ENCODE data around the gene EPYC. TPM values are rescaled to one million over a fixed set of nuclear protein-coding genes. Genes with fewer than 3 reads are reported as not detected.

Gene EPYC
- total and polyA plus RNA-seq, 2 of the 4 experiments (the other 2 are of a cell fraction), result not detected

- no CpG with 5 or more reads among the region's 1 CpG for WGBS, 2 experiments (ENCODE audit: extremely low coverage in 2 of 2, insufficient read length in 1 of 2)
- in situ Hi-C loops (cut with MboI; ENCODE audit: low sequenced_read_pairs), result loop anchor here (10.0 kb wide), 1 partner anchor 163 kb away; no protein-coding TSS in a partner anchor
- intact Hi-C loops (cut with micrococcal nuclease), result no loop called here
- dilution Hi-C loops (cut with HindIII; ENCODE audit: low sequenced_read_pairs, unreplicated experiment), result loop anchor here (25.0 kb wide), 1 partner anchor 355 kb away; no protein-coding TSS in a partner anchor
- H3K79me1 ChIP-seq (ENCODE audit: low read depth in 1 of 2, low read length in 2 of 2), result no peaks in the 10 kb centered on the region
- no peak overlapping the region for H3K4me3 ChIP-seq (ENCODE audit: insufficient read depth, low read depth, low read length)
- no peak overlapping the region for H2AK9ac ChIP-seq (replicated peaks; ENCODE audit: low read depth, low read length, poor library complexity)
- no peaks in the 10 kb centered on the region for H3K36me3 ChIP-seq (ENCODE audit: control insufficient read depth, insufficient read depth, low read length)
- DNase-seq, result no peak
- H3K4me1 ChIP-seq (ENCODE audit: control insufficient read depth, insufficient read depth, low read length), result peaks cover 6% of the 10 kb centered on the region
- no peak overlapping the region for H3K18ac ChIP-seq (ENCODE audit: low read depth, low read length)
- H4K8ac ChIP-seq (ENCODE audit: low read depth in 2 of 2, low read length in 2 of 2), result no peak overlapping the region
- no peak overlapping the region for H3K14ac ChIP-seq (replicated peaks; ENCODE audit: low read depth, low read length)
- no peak overlapping the region for H3K56ac ChIP-seq (ENCODE audit: extremely low read depth, insufficient read depth, low read length)
- H2AK5ac ChIP-seq (ENCODE audit: low read depth, low read length), result no peak overlapping the region
- no peak overlapping the region for H2BK15ac ChIP-seq (ENCODE audit: low read depth, low read length)
- H2BK5ac ChIP-seq (ENCODE audit: low read depth, low read length, poor library complexity, severe bottlenecking), result no peak overlapping the region
- no peak overlapping the region for H3K9ac ChIP-seq (ENCODE audit: low read depth, low read length)
- no peaks in the 10 kb centered on the region for H3K9me3 ChIP-seq (ENCODE audit: control insufficient read depth, insufficient read depth, low read length)
- H4K91ac ChIP-seq (ENCODE audit: insufficient read depth, low read depth, low read length), result no peak overlapping the region
- H2BK20ac ChIP-seq (ENCODE audit: low read depth, low read length), result no peak overlapping the region
- no peak overlapping the region for H2AFZ ChIP-seq (replicated peaks; ENCODE audit: low read length, poor library complexity)
- no peak overlapping the region for H3K4ac ChIP-seq (ENCODE audit: low read depth, low read length)
- H3K27ac ChIP-seq (ENCODE audit: insufficient read depth, low read length), result no peak overlapping the region
- H3K9me1 ChIP-seq (ENCODE audit: insufficient read depth, low read length), result no peaks in the 10 kb centered on the region
- POLR2A ChIA-PET (ENCODE audit: unreplicated experiment), result no interaction called here
- no TSS peak for BruUV-seq (replicated peaks)
- CTCF ChIA-PET, result no interaction called here
- H3K27me3 ChIP-seq (ENCODE audit: control insufficient read depth, insufficient read depth, low read length), result no peaks in the 10 kb centered on the region
- H3K4me2 ChIP-seq (ENCODE audit: low read depth, low read length), result no peak overlapping the region
- no peak overlapping the region for H4K5ac ChIP-seq (ENCODE audit: low read depth, low read length)
- ATAC-seq (ENCODE audit: low read depth), result no peak
- TF ChIP-seq BHLHE40 (IDR thresholded peaks at IDR 0.05; ENCODE audit: low read depth, low read length) (no peak), POLR2A (IDR thresholded peaks at IDR 0.05; ENCODE audit: low read depth, low read length) (no peak), RAD21 (IDR thresholded peaks at IDR 0.05; ENCODE audit: low read length) (no peak), SMC3 (IDR thresholded peaks at IDR 0.05; ENCODE audit: low read depth, low read length) (no peak), MAZ (IDR thresholded peaks at IDR 0.05; ENCODE audit: borderline replicate concordance, low read depth, low read length) (no peak), MAFK (IDR thresholded peaks at IDR 0.05; ENCODE audit: low read depth, low read length) (no peak), CEBPB (IDR thresholded peaks at IDR 0.05; ENCODE audit: low read depth, low read length) (peak; percentile 65)
- TF ChIP-seq, protein P1, sequence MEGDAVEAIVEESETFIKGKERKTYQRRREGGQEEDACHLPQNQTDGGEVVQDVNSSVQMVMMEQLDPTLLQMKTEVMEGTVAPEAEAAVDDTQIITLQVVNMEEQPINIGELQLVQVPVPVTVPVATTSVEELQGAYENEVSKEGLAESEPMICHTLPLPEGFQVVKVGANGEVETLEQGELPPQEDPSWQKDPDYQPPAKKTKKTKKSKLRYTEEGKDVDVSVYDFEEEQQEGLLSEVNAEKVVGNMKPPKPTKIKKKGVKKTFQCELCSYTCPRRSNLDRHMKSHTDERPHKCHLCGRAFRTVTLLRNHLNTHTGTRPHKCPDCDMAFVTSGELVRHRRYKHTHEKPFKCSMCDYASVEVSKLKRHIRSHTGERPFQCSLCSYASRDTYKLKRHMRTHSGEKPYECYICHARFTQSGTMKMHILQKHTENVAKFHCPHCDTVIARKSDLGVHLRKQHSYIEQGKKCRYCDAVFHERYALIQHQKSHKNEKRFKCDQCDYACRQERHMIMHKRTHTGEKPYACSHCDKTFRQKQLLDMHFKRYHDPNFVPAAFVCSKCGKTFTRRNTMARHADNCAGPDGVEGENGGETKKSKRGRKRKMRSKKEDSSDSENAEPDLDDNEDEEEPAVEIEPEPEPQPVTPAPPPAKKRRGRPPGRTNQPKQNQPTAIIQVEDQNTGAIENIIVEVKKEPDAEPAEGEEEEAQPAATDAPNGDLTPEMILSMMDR (conservative IDR thresholded peaks at IDR 0.05; ENCODE audit: low read depth, low read length), result no peak
- TF ChIP-seq, protein P2, sequence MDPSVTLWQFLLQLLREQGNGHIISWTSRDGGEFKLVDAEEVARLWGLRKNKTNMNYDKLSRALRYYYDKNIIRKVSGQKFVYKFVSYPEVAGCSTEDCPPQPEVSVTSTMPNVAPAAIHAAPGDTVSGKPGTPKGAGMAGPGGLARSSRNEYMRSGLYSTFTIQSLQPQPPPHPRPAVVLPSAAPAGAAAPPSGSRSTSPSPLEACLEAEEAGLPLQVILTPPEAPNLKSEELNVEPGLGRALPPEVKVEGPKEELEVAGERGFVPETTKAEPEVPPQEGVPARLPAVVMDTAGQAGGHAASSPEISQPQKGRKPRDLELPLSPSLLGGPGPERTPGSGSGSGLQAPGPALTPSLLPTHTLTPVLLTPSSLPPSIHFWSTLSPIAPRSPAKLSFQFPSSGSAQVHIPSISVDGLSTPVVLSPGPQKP (IDR thresholded peaks at IDR 0.05; ENCODE audit: borderline replicate concordance, low read depth, low read length), result no peak
- H4K20me1 ChIP-seq (ENCODE audit: insufficient read depth, low read length), result no peaks in the 10 kb centered on the region
- H3K23ac ChIP-seq (ENCODE audit: low read depth, low read length), result no peak overlapping the region
- no peak overlapping the region for H2BK120ac ChIP-seq (ENCODE audit: low read depth, low read length)
Observed at GRCh38 chr12:90982170-90982569, 22.6 kb downstream of the EPYC start.

Measured in IMR-90 (cell line).